Daoy (cell line): Measurements from ENCODE around the gene MGAT4B. TPM values are rescaled to one million over a fixed set of nuclear protein-coding genes. Genes with fewer than 3 reads are reported as not detected.
"Not testable (repeated sequence)": the region's sequence is repeated elsewhere in the genome, so short reads cannot be mapped to it uniquely, and the experiment has no call there.

ENCODE experiments used
- DNase-seq: peaks from one replicate; pipeline ENCODE4 v3.0.0-alpha.2; 2015; ENCODE audit warnings: low read depth
- total RNA-seq: library from RNA; depleted of rRNA; stranded (reverse); fragments of >200 nt; shearing (Covaris generic); gene quantifications from 2 replicates; pipeline ENCODE4 v1.2.3, GENCODE V29; 2014

The MGAT4B gene
- total RNA-seq, 1 experiment from 2014 or later, result 52.9 TPM

- DNase-seq, result no peak
These were observed 11.4 kb downstream of the MGAT4B start for GRCh38 chr5:179795049-179795862.

GRCh38 chr5:179794575-179794974 is 12.1 kb downstream of the MGAT4B start:
- no peak for DNase-seq

GRCh38 chr5:179794171-179794570 is 12.5 kb downstream of the MGAT4B start:
- DNase-seq, result no peak

DNA sequence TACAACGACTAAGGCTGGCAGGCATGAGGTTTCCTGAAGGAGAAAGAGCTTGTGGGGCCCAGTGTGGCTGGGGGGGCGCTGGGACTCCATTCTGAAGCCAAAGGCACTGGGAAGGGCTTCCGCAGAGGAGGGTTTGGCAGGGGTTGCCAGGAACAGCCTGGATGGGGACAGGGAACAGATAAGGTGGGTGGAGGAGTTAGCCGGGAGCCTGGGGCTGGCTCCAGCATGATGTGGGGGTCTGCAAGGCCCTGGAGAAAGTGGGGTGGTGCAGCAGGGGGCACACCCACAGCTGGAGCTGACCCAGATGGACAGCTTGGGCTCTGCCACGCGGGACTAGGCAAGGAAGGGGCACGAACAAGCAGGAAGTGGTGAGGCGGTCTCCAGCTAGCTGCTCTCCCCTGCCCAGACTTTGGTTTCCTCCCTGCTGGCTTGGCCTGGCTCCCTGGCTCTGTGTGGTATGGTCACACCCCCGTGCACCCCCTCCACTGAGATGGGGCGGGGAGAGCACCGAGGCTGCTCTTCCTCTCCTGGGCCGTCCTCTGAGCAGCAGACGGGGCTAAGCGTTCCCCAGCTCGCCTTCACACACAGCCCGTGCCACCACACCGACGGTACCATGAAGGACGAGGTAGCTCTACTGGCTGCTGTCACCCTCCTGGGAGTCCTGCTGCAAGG is 13.1 kb downstream of the MGAT4B start, which contains the start of gene LTC4S:
Gene LTC4S (plus strand): TSS at position 519 of the 672 bp plus-strand sequence. CDS start 95 bp downstream, at position 614.
- DNase-seq, result peak; percentile 89

DNA sequence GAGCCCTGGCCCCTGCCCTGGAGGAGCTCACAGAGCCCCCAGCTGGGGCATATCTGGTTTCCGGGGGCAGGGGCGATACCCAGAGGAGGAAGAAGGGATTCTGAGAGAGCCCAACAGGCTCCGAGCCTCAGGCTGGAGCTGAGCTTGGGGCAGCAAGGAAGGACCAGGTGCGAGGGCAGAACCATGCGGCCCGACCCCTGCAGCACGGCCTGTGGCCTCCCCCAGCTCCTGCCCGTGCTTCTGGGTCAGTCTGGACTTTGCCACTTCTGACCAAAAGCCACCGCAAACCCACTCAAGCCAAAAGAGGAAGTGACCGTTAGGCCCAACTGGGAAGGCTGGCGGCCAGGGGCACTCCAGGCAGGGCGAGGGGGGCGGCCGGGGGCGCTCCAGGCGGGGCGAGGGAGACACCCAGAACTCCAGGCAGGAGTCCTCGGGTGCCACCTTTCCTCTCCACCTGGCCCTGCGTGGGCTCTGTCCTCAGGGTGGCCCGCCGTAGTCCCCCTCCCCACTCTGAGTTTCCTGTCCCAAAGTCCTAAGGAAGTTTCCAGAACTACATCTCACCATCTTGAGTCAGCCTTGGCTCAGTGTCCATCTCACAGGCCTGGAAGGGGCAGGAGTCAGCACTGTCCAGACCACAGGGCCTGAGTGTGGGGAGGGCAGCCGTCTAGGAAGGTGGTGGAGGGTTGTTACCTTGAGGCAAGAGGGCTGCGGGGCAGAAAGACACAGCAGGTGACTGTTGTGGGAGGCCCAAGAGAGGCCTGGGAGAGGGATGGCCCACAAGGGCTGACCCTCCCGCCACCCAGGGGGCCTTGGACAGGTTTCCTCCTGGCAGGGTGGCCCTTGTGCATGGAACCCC is 13.8 kb downstream of the MGAT4B start:
- no peak for DNase-seq

GRCh38 chr5:179791881-179792611 is 14.6 kb downstream of the MGAT4B start:
- no peak for DNase-seq

GRCh38 chr5:179789278-179789677 is 17.4 kb downstream of the MGAT4B start:
- not testable (repeated sequence) for DNase-seq

- no peak for DNase-seq
These were observed 18.3 kb downstream of the MGAT4B start for GRCh38 chr5:179788193-179788854.

- DNase-seq, result no peak
These were observed 19.8 kb downstream of the MGAT4B start for GRCh38 chr5:179786861-179787260.

DNA sequence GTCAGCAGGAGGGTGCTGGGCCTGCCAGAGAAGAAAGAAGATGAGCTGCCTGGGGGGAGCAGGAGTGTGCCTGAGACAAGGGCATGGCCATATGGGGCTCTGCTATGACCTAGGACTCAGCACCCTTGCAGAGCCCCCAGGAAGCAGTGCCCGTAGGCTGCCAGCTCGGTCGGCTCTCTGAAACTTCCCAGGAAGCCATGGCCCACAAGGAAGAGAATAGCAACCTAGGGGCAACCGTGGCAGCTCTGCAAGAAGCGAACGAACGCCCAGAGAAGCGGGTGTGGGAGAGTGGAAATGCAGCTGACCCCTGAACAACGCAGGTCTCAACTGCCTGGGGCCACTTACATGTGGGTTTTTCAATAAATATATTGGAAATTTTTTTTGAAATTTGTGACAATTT is 23.5 kb downstream of the MGAT4B start:
- no peak for DNase-seq

DNA sequence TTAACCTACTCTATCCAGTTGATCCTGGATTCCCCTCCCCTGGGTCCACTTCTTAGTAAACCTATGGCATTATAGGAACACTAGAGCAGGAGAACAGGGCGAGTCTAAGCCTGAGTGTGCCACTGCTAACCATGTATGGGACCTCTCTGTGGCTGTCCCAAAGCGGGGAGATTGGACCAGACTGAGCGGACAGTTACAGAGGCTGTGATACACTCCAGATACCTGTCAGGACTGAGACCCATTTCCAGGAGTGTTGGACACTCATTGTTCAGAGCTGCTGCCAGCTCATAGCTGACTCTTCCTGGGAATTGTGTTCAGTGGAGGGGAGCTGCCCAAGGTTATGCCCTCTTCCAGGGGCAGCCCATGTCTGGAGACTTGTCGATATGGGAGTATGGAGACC is 24.8 kb downstream of the MGAT4B start:
- no peak for DNase-seq

- DNase-seq, result no peak
These were observed 26.3 kb downstream of the MGAT4B start for GRCh38 chr5:179780362-179780761.

DNA sequence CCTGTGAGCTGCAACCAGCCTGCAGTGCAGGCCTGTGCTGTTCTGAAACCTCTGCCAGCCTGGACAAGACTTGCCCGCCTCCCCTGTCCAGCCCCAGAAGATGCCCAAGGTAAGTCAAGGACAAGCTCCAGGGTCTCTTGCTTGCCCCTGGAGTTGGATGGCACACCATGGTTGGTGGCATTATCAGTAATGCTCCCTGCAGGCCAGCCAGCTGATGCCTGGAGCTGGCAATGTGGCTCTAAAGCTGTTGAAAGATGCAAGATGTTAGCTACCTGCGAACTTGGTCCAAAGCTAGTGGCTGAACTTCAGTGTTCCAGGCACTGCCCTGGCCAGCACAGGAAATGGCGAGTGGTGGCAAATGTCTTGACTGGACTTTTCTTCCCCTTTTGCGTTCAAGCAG is 26.8 kb downstream of the MGAT4B start:
- no peak for DNase-seq

DNA sequence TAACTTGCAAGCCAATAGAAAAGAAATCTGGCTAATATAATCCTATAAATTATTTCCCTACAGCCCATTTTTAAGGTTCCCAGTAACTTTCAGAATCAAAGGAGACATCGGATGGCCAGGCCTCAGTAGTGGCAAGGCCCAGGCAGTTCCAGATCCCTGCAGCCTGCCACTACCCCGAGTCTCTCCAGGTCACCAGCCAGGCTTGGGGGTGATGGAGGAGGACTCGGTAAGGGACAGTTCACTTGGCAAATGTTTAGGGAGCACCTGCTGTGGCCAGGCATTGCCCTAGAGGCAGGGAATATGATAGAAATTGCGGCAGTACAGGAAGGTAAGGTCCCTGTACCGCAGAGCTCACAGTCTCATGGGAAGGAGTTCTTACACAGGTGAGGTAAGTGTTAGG is 28.1 kb downstream of the MGAT4B start:
- no peak for DNase-seq

DNA sequence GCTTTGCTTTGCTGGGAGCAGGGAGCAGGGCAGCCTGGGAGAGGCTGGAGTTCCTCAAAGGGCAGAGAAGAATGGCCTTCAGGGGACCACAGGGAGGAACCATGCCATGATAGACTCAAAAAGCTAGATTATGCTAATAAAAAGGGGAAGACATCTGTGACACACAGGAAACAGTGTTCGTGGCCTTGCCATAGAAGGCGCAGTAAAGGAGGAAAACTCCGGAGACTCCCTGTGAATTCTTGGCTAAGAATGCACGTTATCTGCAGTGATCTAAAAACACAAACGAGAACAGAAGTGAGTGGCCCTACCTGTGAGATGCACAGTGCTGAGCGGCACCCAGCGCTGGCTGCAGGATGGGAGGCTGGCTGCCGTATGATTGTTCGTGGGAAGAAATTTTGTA is 28.8 kb downstream of the MGAT4B start:
- DNase-seq, result no peak

- DNase-seq, result no peak
These were observed 29.2 kb downstream of the MGAT4B start for GRCh38 chr5:179777456-179777855.

GRCh38 chr5:179776411-179776938 is 30.2 kb downstream of the MGAT4B start:
- no peak for DNase-seq

GRCh38 chr5:179774442-179774841 is 32.2 kb downstream of the MGAT4B start:
- DNase-seq, result no peak

- no peak for DNase-seq
These were observed 33.0 kb downstream of the MGAT4B start for GRCh38 chr5:179773686-179774040.

GRCh38 chr5:179772351-179772750 is 34.3 kb downstream of the MGAT4B start:
- DNase-seq, result no peak
